Kidney (tissue), 14 donors: Measurements from ENCODE around the gene HRH1. TPM values are rescaled to one million over a fixed set of nuclear protein-coding genes. Genes with fewer than 3 reads are reported as not detected.

Experiments used
- DNase-seq, 5 donors: peaks; one replicate each; pipeline ENCODE4 v3.0.0-alpha.2; 2013 to 2020
- FAIRE-seq: peaks from 2 replicates; lab custom pipeline; 2012; peaks lifted over from hg19 to GRCh38; lab: Jason Lieb, UNC
- H3K27ac ChIP-seq, 2 donors: one replicate each; pipeline ENCODE4 v1.7.0; 2013; ENCODE audit warnings: low read depth in 2 of 2, low read length in 2 of 2, inconsistent platforms in 1 of 2
- H3K27me3 ChIP-seq: one replicate; pipeline ENCODE4 v1.7.1; 2013; ENCODE audit warnings: low read length, inconsistent platforms; ENCODE audit not compliant: control insufficient read depth, insufficient read depth
- H3K36me3 ChIP-seq, 3 donors: one replicate each; pipeline versions ENCODE4 v1.7.0 to v1.7.1; 2013; ENCODE audit warnings: low read length in 3 of 3, control low read depth in 1 of 3, inconsistent platforms in 1 of 3; ENCODE audit not compliant: insufficient read depth in 3 of 3, control insufficient read depth in 2 of 3
- H3K4me1 ChIP-seq, 3 donors: one replicate each; pipeline versions ENCODE4 v1.7.0 to v1.7.1; 2013; ENCODE audit warnings: low read length in 3 of 3, inconsistent platforms in 1 of 3, low read depth in 1 of 3; ENCODE audit not compliant: control insufficient read depth in 2 of 3, insufficient read depth in 2 of 3
- H3K4me3 ChIP-seq, 3 donors: one replicate each; pipeline versions ENCODE4 v1.7.0 to v1.8.1; 2013; ENCODE audit warnings: low read length in 3 of 3, control low read depth in 1 of 3, inconsistent platforms in 1 of 3
- H3K9ac ChIP-seq, 3 donors: one replicate each; pipeline versions ENCODE4 v1.7.0 to v1.7.1; 2013; ENCODE audit warnings: low read length in 3 of 3, control low read depth in 1 of 3, inconsistent platforms in 1 of 3
- H3K9me3 ChIP-seq, 3 donors: one replicate each; pipeline versions ENCODE4 v1.7.0 to v1.7.1; 2013; ENCODE audit warnings: low read length in 3 of 3, control low read depth in 1 of 3, inconsistent platforms in 1 of 3; ENCODE audit not compliant: control insufficient read depth in 2 of 3, insufficient read depth in 1 of 3
- intact Hi-C: fragments of 100-400 bp; cut with DNase I; formaldehyde crosslinking; loops from one replicate; pipeline ENCODE4 v1.11.1; 2022
- polyA plus RNA-seq: library from polyadenylated mRNA; stranded (reverse); fragments of 350-450 nt; fragmentation: Illumina TruSeq; extraction: RNeasy Lipid Tissue Mini Kit (QIAGEN cat#74804); gene quantifications from one replicate; pipeline ENCODE4 v1.2.3, GENCODE V29; 2014; ENCODE audit warnings: low read depth, low replicate concordance; ENCODE audit not compliant: insufficient read depth
- total RNA-seq: library from RNA; stranded (reverse); fragmentation: NEBNext Ultra II Directional; extraction: Animal tissue kit (Norgen Biotek cat#: 25700); gene quantifications from one replicate; pipeline ENCODE4 v1.2.1, GENCODE V29; 2021
- TF ChIP-seq, protein P1 (sequence below): IDR thresholded peaks from 3 replicates; pipeline ENCODE4 v1.5.1; 2012; ENCODE audit warnings: mild to moderate bottlenecking, moderate library complexity, borderline replicate concordance; ENCODE audit not compliant: insufficient read depth; ENCODE audit errors: extremely low read depth
- donor health status: control.
- donor health status: control.
- donor health status: control.
- donor health status: control.
- donor health status: control.
- donor health status: DM: yes; HTN: yes; CAD: no.
- donor health status: Normal renal cell carcinoma (clear cell type).

HRH1 gene
- total and polyA plus RNA-seq, 2 donors from 2014 or later = 1.9 to 32.3 TPM

GRCh38 chr3:11155341-11156025 is 1.2 kb downstream of the HRH1 start:
- Histone ChIP-seq H3K27me3 (peaks cover 2% of the 10 kb centered on the region), H3K9ac (no peak overlapping the region), H3K4me1 (peaks cover 0 to 9% (median 0%) of the 10 kb centered on the region in 3 donors), H3K4me3 (peak overlapping the region in 2 of 3 donors; percentile 52 to 64), H3K27ac (no peak overlapping the region), H3K36me3 (no peaks in the 10 kb centered on the region), H3K9me3 (no peaks in the 10 kb centered on the region)
- FAIRE-seq (no peak), DNase-seq (peak; percentile 76 to 84 (median 78))
- intact Hi-C loops = no loop called here
- TF ChIP-seq, protein P1, sequence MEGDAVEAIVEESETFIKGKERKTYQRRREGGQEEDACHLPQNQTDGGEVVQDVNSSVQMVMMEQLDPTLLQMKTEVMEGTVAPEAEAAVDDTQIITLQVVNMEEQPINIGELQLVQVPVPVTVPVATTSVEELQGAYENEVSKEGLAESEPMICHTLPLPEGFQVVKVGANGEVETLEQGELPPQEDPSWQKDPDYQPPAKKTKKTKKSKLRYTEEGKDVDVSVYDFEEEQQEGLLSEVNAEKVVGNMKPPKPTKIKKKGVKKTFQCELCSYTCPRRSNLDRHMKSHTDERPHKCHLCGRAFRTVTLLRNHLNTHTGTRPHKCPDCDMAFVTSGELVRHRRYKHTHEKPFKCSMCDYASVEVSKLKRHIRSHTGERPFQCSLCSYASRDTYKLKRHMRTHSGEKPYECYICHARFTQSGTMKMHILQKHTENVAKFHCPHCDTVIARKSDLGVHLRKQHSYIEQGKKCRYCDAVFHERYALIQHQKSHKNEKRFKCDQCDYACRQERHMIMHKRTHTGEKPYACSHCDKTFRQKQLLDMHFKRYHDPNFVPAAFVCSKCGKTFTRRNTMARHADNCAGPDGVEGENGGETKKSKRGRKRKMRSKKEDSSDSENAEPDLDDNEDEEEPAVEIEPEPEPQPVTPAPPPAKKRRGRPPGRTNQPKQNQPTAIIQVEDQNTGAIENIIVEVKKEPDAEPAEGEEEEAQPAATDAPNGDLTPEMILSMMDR = peak; percentile 45

DNA sequence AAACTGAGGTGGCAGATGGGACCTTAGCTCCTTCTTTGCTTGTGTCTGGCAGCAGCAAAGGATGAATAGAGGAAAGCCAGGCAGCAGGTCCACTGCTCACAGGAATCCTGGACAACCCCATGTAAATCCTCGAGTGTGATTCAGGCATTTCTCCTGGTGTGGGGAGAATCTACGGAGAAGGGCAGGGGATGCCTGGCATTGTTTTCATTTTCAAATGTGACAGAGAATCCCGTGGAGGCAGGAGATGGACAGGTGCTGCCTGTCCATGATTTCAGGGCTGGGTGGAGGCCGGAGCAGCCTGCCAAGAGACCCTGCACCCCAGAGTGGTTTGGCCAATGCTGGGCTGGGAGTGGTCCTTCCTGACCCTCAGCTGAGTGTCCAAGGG is 1.7 kb downstream of the HRH1 start:
- H3K27me3 ChIP-seq = peaks cover 2% of the 10 kb centered on the region
- no peak overlapping the region for H3K9ac ChIP-seq
- H3K9me3 ChIP-seq = no peaks in the 10 kb centered on the region
- intact Hi-C loops = no loop called here
- DNase-seq (no peak), FAIRE-seq (no peak)
- peaks cover 0 to 9% (median 0%) of the 10 kb centered on the region in 3 donors for H3K4me1 ChIP-seq
- H3K27ac ChIP-seq = no peak overlapping the region
- H3K4me3 ChIP-seq = no peak overlapping the region
- H3K36me3 ChIP-seq = no peaks in the 10 kb centered on the region
- TF ChIP-seq, protein P1 = no peak

GRCh38 chr3:11157421-11157820 is 3.1 kb downstream of the HRH1 start:
- intact Hi-C loops = no loop called here
- TF ChIP-seq, protein P1 = no peak
- FAIRE-seq (no peak), DNase-seq (no peak)
- Histone ChIP-seq H3K9ac (no peak overlapping the region), H3K4me1 (peaks cover 0 to 9% (median 0%) of the 10 kb centered on the region in 3 donors), H3K27me3 (peaks cover 2% of the 10 kb centered on the region), H3K27ac (no peak overlapping the region), H3K4me3 (no peak overlapping the region), H3K36me3 (no peaks in the 10 kb centered on the region), H3K9me3 (no peaks in the 10 kb centered on the region)

- TF ChIP-seq, protein P1 = no peak
- intact Hi-C loops = no loop called here
- Histone ChIP-seq H3K9ac (no peak overlapping the region), H3K27ac (no peak overlapping the region), H3K4me1 (peaks cover 0 to 13% (median 0%) of the 10 kb centered on the region in 3 donors), H3K36me3 (no peaks in the 10 kb centered on the region), H3K9me3 (no peaks in the 10 kb centered on the region), H3K27me3 (peaks cover 2% of the 10 kb centered on the region), H3K4me3 (no peak overlapping the region)
- DNase-seq (no peak), FAIRE-seq (no peak)
These were observed 5.2 kb downstream of the HRH1 start for GRCh38 chr3:11159421-11159904.
